Esophagus (tissue), 2 donors: ENCODE results near the gene XRCC3. TPM values are rescaled to one million over a fixed set of nuclear protein-coding genes. Genes with fewer than 3 reads are reported as not detected.
"Not testable (repeated sequence)": the region's sequence is repeated elsewhere in the genome, so short reads cannot be mapped to it uniquely, and the experiment has no call there.

Source experiments
- H3K27ac ChIP-seq, 2 donors: one replicate each; pipeline ENCODE4 v1.5.1; 2013; ENCODE audit warnings: low read depth in 2 of 2, mild to moderate bottlenecking in 2 of 2, inconsistent platforms in 1 of 2, low read length in 1 of 2, moderate library complexity in 1 of 2
- H3K27me3 ChIP-seq, 2 donors: one replicate each; pipeline ENCODE4 v1.6.1; 2013; ENCODE audit warnings: low read length in 2 of 2, control low read depth in 1 of 2, mild to moderate bottlenecking in 1 of 2; ENCODE audit not compliant: insufficient read depth in 2 of 2, control insufficient read depth in 1 of 2
- H3K36me3 ChIP-seq, 2 donors: one replicate each; pipeline ENCODE4 v1.6.1; 2013; ENCODE audit warnings: low read length in 1 of 2; ENCODE audit not compliant: control insufficient read depth in 2 of 2, insufficient read depth in 2 of 2
- H3K4me1 ChIP-seq, 2 donors: one replicate each; pipeline ENCODE4 v1.6.1; 2013; ENCODE audit warnings: low read length in 1 of 2; ENCODE audit not compliant: control insufficient read depth in 2 of 2, insufficient read depth in 2 of 2
- H3K4me3 ChIP-seq, 2 donors: one replicate each; pipeline ENCODE4 v1.5.1; 2013; ENCODE audit warnings: low read length in 2 of 2, mild to moderate bottlenecking in 2 of 2, low read depth in 1 of 2, moderate library complexity in 1 of 2
- H3K9me3 ChIP-seq, 2 donors: one replicate each; pipeline ENCODE4 v1.6.1; 2013; ENCODE audit warnings: mild to moderate bottlenecking in 2 of 2, low read depth in 1 of 2, low read length in 1 of 2, moderate library complexity in 1 of 2; ENCODE audit not compliant: control insufficient read depth in 2 of 2, insufficient read depth in 1 of 2
- WGBS, 2 donors: extraction: QIAGEN DNeasy Blood & Tissue Kit; methylation state at CpG; one replicate each; pipeline ENCODE4 v1.1.7; 2013; 5-methylcytosine and 5-hydroxymethylcytosine counted together
- polyA plus RNA-seq, 2 donors: library from polyadenylated mRNA; stranded (reverse); fragments of 200-250 nt; gene quantifications; one replicate each; pipeline ENCODE4 v1.2.3, GENCODE V29; 2013
- donor health status: healthy with polysubstance abuse.
- donor health status: Bipolar disorder and iron deficiency.

The XRCC3 gene
- polyA plus RNA-seq, 2 donors: 7.7 to 17.6 TPM

GRCh38 chr14:103662591-103662990 is 52.7 kb downstream of the XRCC3 start:
- H3K4me1 ChIP-seq: no peaks in the 10 kb centered on the region
- H3K36me3 ChIP-seq: peaks cover 22 to 32% of the 10 kb centered on the region in 2 donors
- 95 to 96% methylated on average over 17 of the region's 17 CpGs for WGBS, 2 donors
- no peak overlapping the region for H3K27ac ChIP-seq
- H3K27me3 ChIP-seq: no peaks in the 10 kb centered on the region
- H3K9me3 ChIP-seq: no peaks in the 10 kb centered on the region
- H3K4me3 ChIP-seq: no peak overlapping the region

GRCh38 chr14:103662029-103662428 is 53.2 kb downstream of the XRCC3 start:
- Histone ChIP-seq H3K9me3 (no peaks in the 10 kb centered on the region), H3K27ac (no peak overlapping the region), H3K36me3 (peaks cover 20 to 36% of the 10 kb centered on the region in 2 donors), H3K27me3 (no peaks in the 10 kb centered on the region), H3K4me1 (no peaks in the 10 kb centered on the region), H3K4me3 (no peak overlapping the region)
- 89 to 90% methylated on average over 10 of the region's 10 CpGs for WGBS, 2 donors

GRCh38 chr14:103659631-103660030 is 55.6 kb downstream of the XRCC3 start:
- Histone ChIP-seq H3K9me3 (no peaks in the 10 kb centered on the region), H3K36me3 (peaks cover 28 to 45% of the 10 kb centered on the region in 2 donors), H3K4me3 (no peak overlapping the region), H3K27me3 (no peaks in the 10 kb centered on the region), H3K4me1 (peaks cover 0 to 2% of the 10 kb centered on the region in 2 donors), H3K27ac (no peak overlapping the region)
- 89 to 91% methylated on average over 7 of the region's 7 CpGs for WGBS, 2 donors

GRCh38 chr14:103657471-103657870 is 57.8 kb downstream of the XRCC3 start:
- H3K4me1 ChIP-seq: peaks cover 0 to 5% of the 10 kb centered on the region in 2 donors
- no peak overlapping the region for H3K27ac ChIP-seq
- H3K4me3 ChIP-seq: no peak overlapping the region
- 84 to 86% methylated on average over 13 of the region's 13 CpGs for WGBS, 2 donors
- H3K9me3 ChIP-seq: no peaks in the 10 kb centered on the region
- peaks cover 26 to 40% of the 10 kb centered on the region in 2 donors for H3K36me3 ChIP-seq
- no peaks in the 10 kb centered on the region for H3K27me3 ChIP-seq

- Histone ChIP-seq H3K27me3 (no peaks in the 10 kb centered on the region), H3K36me3 (peaks cover 21 to 36% of the 10 kb centered on the region in 2 donors), H3K4me1 (peaks cover 1 to 5% of the 10 kb centered on the region in 2 donors), H3K9me3 (no peaks in the 10 kb centered on the region), H3K27ac (no peak overlapping the region), H3K4me3 (no peak overlapping the region)
- 83 to 88% methylated on average over 1 of the region's 1 CpG for WGBS, 2 donors
These were observed 58.5 kb downstream of the XRCC3 start for GRCh38 chr14:103656756-103657133.

GRCh38 chr14:103656031-103656755 is 59.1 kb downstream of the XRCC3 start:
- 74 to 86% methylated on average over 4 of the region's 4 CpGs for WGBS, 2 donors
- H3K36me3 ChIP-seq: peaks cover 17 to 32% of the 10 kb centered on the region in 2 donors

GRCh38 chr14:103654619-103655018 is 60.6 kb downstream of the XRCC3 start:
- Histone ChIP-seq H3K4me3 (no peak overlapping the region), H3K36me3 (peaks cover 13 to 28% of the 10 kb centered on the region in 2 donors), H3K4me1 (peaks cover 2 to 9% of the 10 kb centered on the region in 2 donors), H3K9me3 (no peaks in the 10 kb centered on the region), H3K27ac (no peak overlapping the region), H3K27me3 (no peaks in the 10 kb centered on the region)
- 79 to 81% methylated on average over 6 of the region's 6 CpGs for WGBS, 2 donors

More at GRCh38 chr14:103656031-103656755, 59.1 kb downstream of the XRCC3 start:
- Histone ChIP-seq H3K27me3 (no peaks in the 10 kb centered on the region), H3K9me3 (no peaks in the 10 kb centered on the region), H3K27ac (no peak overlapping the region), H3K4me3 (no peak overlapping the region), H3K4me1 (peaks cover 2 to 9% of the 10 kb centered on the region in 2 donors)

- H3K4me3 ChIP-seq: no peak overlapping the region
- H3K27me3 ChIP-seq: no peaks in the 10 kb centered on the region
- H3K4me1 ChIP-seq: peaks cover 2 to 9% of the 10 kb centered on the region in 2 donors
- 74 to 80% methylated on average over 4 of the region's 4 CpGs for WGBS, 2 donors
- H3K36me3 ChIP-seq: peaks cover 11 to 25% of the 10 kb centered on the region in 2 donors
- H3K9me3 ChIP-seq: no peaks in the 10 kb centered on the region
- H3K27ac ChIP-seq: peak overlapping the region in 1 of 2 donors; percentile 33
These were observed 61.4 kb downstream of the XRCC3 start for GRCh38 chr14:103653805-103654204.

GRCh38 chr14:103653336-103653735 is 61.9 kb downstream of the XRCC3 start:
- H3K27ac ChIP-seq, H3K4me1 ChIP-seq, H3K27me3 ChIP-seq, H3K9me3 ChIP-seq, H3K4me3 ChIP-seq: not testable (repeated sequence)
- peaks cover 11 to 25% of the 10 kb centered on the region in 2 donors for H3K36me3 ChIP-seq
- WGBS, 2 donors: 60 to 66% methylated on average over 10 of the region's 10 CpGs

GRCh38 chr14:103652806-103653205 is 62.4 kb downstream of the XRCC3 start:
- H3K4me1 ChIP-seq: peaks cover 2 to 9% of the 10 kb centered on the region in 2 donors

More at GRCh38 chr14:103652806-103653205, 62.4 kb downstream of the XRCC3 start:
- no peak overlapping the region for H3K27ac ChIP-seq
- no peaks in the 10 kb centered on the region for H3K27me3 ChIP-seq
- no peaks in the 10 kb centered on the region for H3K9me3 ChIP-seq
- WGBS, 2 donors: 71 to 81% methylated on average over 3 of the region's 3 CpGs
- no peak overlapping the region for H3K4me3 ChIP-seq
- H3K36me3 ChIP-seq: peaks cover 11 to 22% of the 10 kb centered on the region in 2 donors
